ENCODE measurements around the gene BMS1. TPM values are rescaled to one million over a fixed set of nuclear protein-coding genes. Genes with fewer than 3 reads are reported as not detected.

Gene BMS1
- total RNA-seq, 1 experiment from 2014 or later: 40.0 TPM

DNA sequence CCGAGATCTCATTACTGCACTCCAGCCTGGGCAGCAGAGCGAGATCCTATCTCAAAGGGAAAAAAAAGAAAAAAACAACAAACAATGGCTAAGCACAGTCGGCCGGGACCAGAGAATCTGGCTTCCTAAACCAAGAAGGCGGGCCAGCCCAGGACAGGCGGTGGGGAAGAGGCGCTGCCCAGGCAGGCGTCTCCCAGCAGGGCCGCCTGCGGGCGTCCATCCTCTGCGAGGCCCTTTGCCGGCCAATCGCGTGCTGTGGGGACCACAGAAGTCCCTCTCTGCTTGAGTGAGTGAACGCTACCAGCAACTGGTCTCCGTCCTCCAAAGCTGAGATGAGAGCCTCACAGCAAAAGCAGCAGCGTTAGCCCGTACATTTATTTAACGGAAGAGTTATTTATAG lies 14.7 kb upstream of the BMS1 start:
- H4K20me1 ChIP-seq (ENCODE audit: insufficient read depth): no peaks in the 10 kb centered on the region
- H3K9me3 ChIP-seq (ENCODE audit: control insufficient read depth in 1 of 2, insufficient read depth in 1 of 2, low read depth in 1 of 2, low read length in 2 of 2): no peaks in the 10 kb centered on the region
- no peak overlapping the region for H3K27ac ChIP-seq (ENCODE audit: low read depth, low read length)
- H3K4me1 ChIP-seq (ENCODE audit: control insufficient read depth in 1 of 2, insufficient read depth in 2 of 2, low read length in 2 of 2): peaks cover 4 to 9% of the 10 kb centered on the region in 2 experiments; a peak in 3 of 4 replicates
- H2AFZ ChIP-seq (ENCODE audit: low read depth, low read length, poor library complexity, severe bottlenecking): no peak overlapping the region
- no peaks in the 10 kb centered on the region for H3K27me3 ChIP-seq (ENCODE audit: insufficient read depth, low read length)
- no peaks in the 10 kb centered on the region for H3K79me2 ChIP-seq (ENCODE audit: insufficient read depth, low read length)
- intact Hi-C loops (cut with micrococcal nuclease): no loop called here
- H3K4me3 ChIP-seq (replicated peaks in 1 of 2; ENCODE audit: low read depth in 1 of 2, low read length in 2 of 2): no peak overlapping the region
- H3K9ac ChIP-seq (ENCODE audit: low read length): no peak overlapping the region
- DNase-seq (ENCODE audit: low read depth, low spot score): no peak
- no peaks in the 10 kb centered on the region for H3K9me2 ChIP-seq (ENCODE audit: insufficient read depth)
- CTCF ChIA-PET: interaction anchor here (1.3 kb wide), 1 partner anchor 15 kb away, joined by 3 read pairs; no protein-coding TSS in a partner anchor
- RAD21 ChIA-PET (ENCODE audit: low non-redundant PET in 1 of 2, low total read pairs in 2 of 2, uncharacterized antibody in 2 of 2, unreplicated experiment in 2 of 2): no interaction called here
- no peak overlapping the region for H3K4me2 ChIP-seq (ENCODE audit: low read length)
- TF ChIP-seq SRF (IDR thresholded peaks at IDR 0.05; ENCODE audit: low read depth): no peak
- no peak for TF ChIP-seq ZNF274 (IDR thresholded peaks at IDR 0.05; ENCODE audit: low read depth, low read length)
- TF ChIP-seq CTCF (IDR thresholded peaks at IDR 0.05 in 2 of 3, conservative IDR thresholded peaks at IDR 0.05 in 1 of 3; ENCODE audit: borderline replicate concordance in 1 of 3, insufficient read depth in 1 of 3, low read depth in 2 of 3, low read length in 2 of 3): no peak
- TF ChIP-seq CEBPB (IDR thresholded peaks at IDR 0.05; ENCODE audit: low read depth): no peak
- no peak for TF ChIP-seq YY1 (IDR thresholded peaks at IDR 0.05; ENCODE audit: extremely low read depth, insufficient replicate concordance, low read depth, low read length)
- TF ChIP-seq, protein P1, sequence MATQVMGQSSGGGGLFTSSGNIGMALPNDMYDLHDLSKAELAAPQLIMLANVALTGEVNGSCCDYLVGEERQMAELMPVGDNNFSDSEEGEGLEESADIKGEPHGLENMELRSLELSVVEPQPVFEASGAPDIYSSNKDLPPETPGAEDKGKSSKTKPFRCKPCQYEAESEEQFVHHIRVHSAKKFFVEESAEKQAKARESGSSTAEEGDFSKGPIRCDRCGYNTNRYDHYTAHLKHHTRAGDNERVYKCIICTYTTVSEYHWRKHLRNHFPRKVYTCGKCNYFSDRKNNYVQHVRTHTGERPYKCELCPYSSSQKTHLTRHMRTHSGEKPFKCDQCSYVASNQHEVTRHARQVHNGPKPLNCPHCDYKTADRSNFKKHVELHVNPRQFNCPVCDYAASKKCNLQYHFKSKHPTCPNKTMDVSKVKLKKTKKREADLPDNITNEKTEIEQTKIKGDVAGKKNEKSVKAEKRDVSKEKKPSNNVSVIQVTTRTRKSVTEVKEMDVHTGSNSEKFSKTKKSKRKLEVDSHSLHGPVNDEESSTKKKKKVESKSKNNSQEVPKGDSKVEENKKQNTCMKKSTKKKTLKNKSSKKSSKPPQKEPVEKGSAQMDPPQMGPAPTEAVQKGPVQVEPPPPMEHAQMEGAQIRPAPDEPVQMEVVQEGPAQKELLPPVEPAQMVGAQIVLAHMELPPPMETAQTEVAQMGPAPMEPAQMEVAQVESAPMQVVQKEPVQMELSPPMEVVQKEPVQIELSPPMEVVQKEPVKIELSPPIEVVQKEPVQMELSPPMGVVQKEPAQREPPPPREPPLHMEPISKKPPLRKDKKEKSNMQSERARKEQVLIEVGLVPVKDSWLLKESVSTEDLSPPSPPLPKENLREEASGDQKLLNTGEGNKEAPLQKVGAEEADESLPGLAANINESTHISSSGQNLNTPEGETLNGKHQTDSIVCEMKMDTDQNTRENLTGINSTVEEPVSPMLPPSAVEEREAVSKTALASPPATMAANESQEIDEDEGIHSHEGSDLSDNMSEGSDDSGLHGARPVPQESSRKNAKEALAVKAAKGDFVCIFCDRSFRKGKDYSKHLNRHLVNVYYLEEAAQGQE (IDR thresholded peaks at IDR 0.05; ENCODE audit: low read depth): no peak
- TF ChIP-seq CBX3 (IDR thresholded peaks at IDR 0.05; ENCODE audit: low read depth): no peak
- no peak for TF ChIP-seq EGR1 (IDR thresholded peaks at IDR 0.05; ENCODE audit: low read depth)
- no peak for TF ChIP-seq ATF3 (IDR thresholded peaks at IDR 0.05)
- TF ChIP-seq RAD21 (IDR thresholded peaks at IDR 0.05; ENCODE audit: low read depth): no peak
- TF ChIP-seq POLR2A (IDR thresholded peaks at IDR 0.05; ENCODE audit: borderline replicate concordance, extremely low read depth, insufficient read depth, insufficient read length): no peak
- TF ChIP-seq SP1 (IDR thresholded peaks at IDR 0.05; ENCODE audit: low read depth): no peak
- no peak for TF ChIP-seq EZH2phosphoT487 (IDR thresholded peaks at IDR 0.05; ENCODE audit: borderline replicate concordance)
- TF ChIP-seq ZFX (IDR thresholded peaks at IDR 0.05): no peak
- TF ChIP-seq, protein P2, sequence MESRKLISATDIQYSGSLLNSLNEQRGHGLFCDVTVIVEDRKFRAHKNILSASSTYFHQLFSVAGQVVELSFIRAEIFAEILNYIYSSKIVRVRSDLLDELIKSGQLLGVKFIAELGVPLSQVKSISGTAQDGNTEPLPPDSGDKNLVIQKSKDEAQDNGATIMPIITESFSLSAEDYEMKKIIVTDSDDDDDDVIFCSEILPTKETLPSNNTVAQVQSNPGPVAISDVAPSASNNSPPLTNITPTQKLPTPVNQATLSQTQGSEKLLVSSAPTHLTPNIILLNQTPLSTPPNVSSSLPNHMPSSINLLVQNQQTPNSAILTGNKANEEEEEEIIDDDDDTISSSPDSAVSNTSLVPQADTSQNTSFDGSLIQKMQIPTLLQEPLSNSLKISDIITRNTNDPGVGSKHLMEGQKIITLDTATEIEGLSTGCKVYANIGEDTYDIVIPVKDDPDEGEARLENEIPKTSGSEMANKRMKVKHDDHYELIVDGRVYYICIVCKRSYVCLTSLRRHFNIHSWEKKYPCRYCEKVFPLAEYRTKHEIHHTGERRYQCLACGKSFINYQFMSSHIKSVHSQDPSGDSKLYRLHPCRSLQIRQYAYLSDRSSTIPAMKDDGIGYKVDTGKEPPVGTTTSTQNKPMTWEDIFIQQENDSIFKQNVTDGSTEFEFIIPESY (IDR thresholded peaks at IDR 0.05; ENCODE audit: extremely low read depth, insufficient replicate concordance, low read length): no peak
- no peak for TF ChIP-seq EZH2 (IDR thresholded peaks at IDR 0.05)
- POLR2A ChIA-PET: no interaction called here
- no TSS peak for BruUV-seq (replicated peaks)
- H3K36me3 ChIP-seq (ENCODE audit: control insufficient read depth in 1 of 2, insufficient read depth in 2 of 2, low read length in 2 of 2): no peaks in the 10 kb centered on the region
- no peak for ATAC-seq
